Fibroblast of lung (primary cell): ENCODE results near the gene ECHS1.

Experiments
- EZH2 ChIP-seq: IDR thresholded peaks from 2 replicates; pipeline ENCODE4 v1.5.1; 2012; ENCODE audit warnings: low read length, control low read depth, mild to moderate bottlenecking; ENCODE audit errors: missing control alignments
- TF ChIP-seq, protein P1 (sequence below), 2 donors: IDR thresholded peaks in 1 of 2; conservative IDR thresholded peaks in 1 of 2; 1 replicate in 1 of 2; 2 replicates in 1 of 2; pipeline ENCODE4 v1.5.1; 2011 to 2012; ENCODE audit warnings: low read length in 2 of 2, control low read depth in 1 of 2, inconsistent platforms in 1 of 2, low read depth in 1 of 2, mild to moderate bottlenecking in 1 of 2

DNA sequence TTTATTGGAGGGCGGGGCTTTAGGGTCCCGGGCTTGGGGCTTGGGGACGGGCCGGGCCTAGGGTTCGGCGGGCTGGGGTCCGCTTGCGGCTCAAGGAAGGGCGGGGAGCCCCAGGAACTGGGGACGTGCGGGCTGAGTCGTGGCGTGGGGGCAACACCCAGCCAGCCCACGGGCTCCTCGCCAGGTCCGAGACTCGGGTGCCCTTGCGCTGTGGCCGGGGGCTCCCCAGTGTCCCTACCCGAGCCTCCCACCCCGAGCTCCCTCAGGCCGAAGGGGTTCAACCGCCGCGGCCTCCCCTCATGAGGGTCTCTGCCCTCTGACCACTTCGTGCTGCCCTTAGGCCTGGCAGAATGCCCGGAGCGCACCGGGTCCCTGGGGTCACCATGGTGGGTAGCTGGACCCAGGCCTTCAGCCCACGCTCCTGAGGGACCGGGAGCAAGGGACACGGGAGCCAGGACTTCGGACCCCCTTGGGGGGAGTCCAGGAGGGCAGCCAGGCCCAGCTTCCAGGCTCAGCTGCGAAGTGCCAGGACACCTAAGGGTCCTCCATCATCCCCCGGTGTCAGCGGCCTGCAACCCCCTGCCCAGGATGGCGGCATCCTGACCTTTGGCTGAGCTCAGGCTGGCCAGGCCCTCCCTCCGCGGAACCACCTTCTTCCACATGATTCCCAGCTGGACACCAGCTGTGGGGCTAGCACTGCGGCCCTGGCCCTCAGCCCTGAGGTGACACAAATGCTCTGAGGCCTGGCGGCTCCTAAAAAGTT, 14.8 kb downstream of the ECHS1 start:
- TF ChIP-seq, protein P1, sequence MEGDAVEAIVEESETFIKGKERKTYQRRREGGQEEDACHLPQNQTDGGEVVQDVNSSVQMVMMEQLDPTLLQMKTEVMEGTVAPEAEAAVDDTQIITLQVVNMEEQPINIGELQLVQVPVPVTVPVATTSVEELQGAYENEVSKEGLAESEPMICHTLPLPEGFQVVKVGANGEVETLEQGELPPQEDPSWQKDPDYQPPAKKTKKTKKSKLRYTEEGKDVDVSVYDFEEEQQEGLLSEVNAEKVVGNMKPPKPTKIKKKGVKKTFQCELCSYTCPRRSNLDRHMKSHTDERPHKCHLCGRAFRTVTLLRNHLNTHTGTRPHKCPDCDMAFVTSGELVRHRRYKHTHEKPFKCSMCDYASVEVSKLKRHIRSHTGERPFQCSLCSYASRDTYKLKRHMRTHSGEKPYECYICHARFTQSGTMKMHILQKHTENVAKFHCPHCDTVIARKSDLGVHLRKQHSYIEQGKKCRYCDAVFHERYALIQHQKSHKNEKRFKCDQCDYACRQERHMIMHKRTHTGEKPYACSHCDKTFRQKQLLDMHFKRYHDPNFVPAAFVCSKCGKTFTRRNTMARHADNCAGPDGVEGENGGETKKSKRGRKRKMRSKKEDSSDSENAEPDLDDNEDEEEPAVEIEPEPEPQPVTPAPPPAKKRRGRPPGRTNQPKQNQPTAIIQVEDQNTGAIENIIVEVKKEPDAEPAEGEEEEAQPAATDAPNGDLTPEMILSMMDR (conservative IDR thresholded peaks at IDR 0.05 in 1 of 2, IDR thresholded peaks at IDR 0.05 in 1 of 2; ENCODE audit: low read depth in 1 of 2, low read length in 2 of 2): no peak
- TF ChIP-seq EZH2: no peak
